HG03565 (cell line): ENCODE measurements around the gene SNX14.

Experiments used
- ATAC-seq: cut with Tn5 transposase; IDR thresholded peaks from one replicate; pipeline ENCODE4 v1.9.1; 2021; ENCODE audit warnings: mild to moderate bottlenecking, moderate library complexity; ENCODE audit not compliant: unreplicated experiment

The SNX14 gene

GRCh38 chr6:85469276-85470022 is 124.2 kb downstream of the SNX14 start:
- no peak for ATAC-seq

- ATAC-seq = no peak
These were observed 125.3 kb downstream of the SNX14 start for GRCh38 chr6:85468326-85468725.

- peak; percentile 36 for ATAC-seq
These were observed 127.9 kb downstream of the SNX14 start for GRCh38 chr6:85465762-85466161.

- ATAC-seq = no peak
These were observed 128.9 kb downstream of the SNX14 start for GRCh38 chr6:85464722-85465150.

- no peak for ATAC-seq
These were observed 129.4 kb downstream of the SNX14 start for GRCh38 chr6:85464260-85464644.

GRCh38 chr6:85463621-85464259 is 129.9 kb downstream of the SNX14 start:
- no peak for ATAC-seq

- ATAC-seq = no peak
These were observed 131.0 kb downstream of the SNX14 start for GRCh38 chr6:85462673-85463072.

- no peak for ATAC-seq
These were observed 131.9 kb downstream of the SNX14 start for GRCh38 chr6:85461798-85462170.

GRCh38 chr6:85460921-85461797 is 132.5 kb downstream of the SNX14 start:
- ATAC-seq = peak; percentile 76

GRCh38 chr6:85460154-85460920 is 133.3 kb downstream of the SNX14 start:
- no peak for ATAC-seq

GRCh38 chr6:85459224-85459901 is 134.3 kb downstream of the SNX14 start:
- no peak for ATAC-seq

- ATAC-seq = no peak
These were observed 134.9 kb downstream of the SNX14 start for GRCh38 chr6:85458782-85459181.

- ATAC-seq = no peak
These were observed 135.5 kb downstream of the SNX14 start for GRCh38 chr6:85458184-85458583.

- no peak for ATAC-seq
These were observed 136.9 kb downstream of the SNX14 start for GRCh38 chr6:85456782-85457181.
